Measurements from ENCODE around the gene FMO5.

FMO5 gene

DNA sequence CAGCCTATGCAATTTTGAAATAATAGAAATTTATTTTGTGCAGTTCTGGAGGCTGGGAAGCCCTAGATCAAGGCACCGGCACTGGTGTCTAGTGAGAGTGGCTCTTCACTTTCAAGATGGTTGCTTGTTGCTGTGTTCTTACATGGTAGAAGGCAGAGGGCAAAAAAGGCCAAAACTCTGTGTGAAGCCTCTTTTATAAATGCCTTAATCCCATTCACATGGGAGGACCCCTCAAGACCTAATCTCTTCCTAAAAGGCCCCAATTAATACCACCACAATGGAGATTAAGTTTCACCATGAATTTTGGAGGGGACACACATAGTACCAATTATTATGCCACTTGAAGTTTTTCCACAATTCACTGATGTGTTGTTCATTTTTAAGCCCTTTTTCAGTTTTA lies 73.9 kb downstream of the FMO5 start:
- in situ Hi-C loops (cut with MboI; ENCODE audit: low sequenced_read_pairs): no loop called here

DNA sequence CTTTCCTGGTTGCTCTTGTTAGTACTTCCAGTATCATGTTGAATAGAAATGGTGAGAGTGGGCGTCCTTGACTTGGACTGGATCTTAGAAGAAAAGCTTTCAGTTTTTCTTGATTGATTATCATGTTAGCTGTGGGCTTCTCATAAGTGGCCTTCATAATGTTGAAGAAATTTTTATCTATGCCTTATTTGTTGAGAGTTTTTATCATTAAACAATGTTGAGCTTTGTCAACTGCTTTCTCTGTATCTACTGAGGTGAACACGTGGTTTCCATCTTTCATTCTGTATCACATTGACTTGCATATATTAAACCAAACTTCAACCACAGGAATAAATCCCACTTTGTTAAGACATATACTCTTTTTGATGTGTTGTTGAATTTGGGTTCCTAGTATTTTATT lies 82.3 kb downstream of the FMO5 start:
- in situ Hi-C loops (cut with MboI; ENCODE audit: low sequenced_read_pairs): no loop called here
